ENCODE measurements around the gene PDE4B.

- TF ChIP-seq REST (IDR thresholded peaks at IDR 0.05; ENCODE audit: borderline replicate concordance), result no peak
- TF ChIP-seq POLR2AphosphoS5 (IDR thresholded peaks at IDR 0.05), result no peak
- TF ChIP-seq EZH2 (IDR thresholded peaks at IDR 0.05; ENCODE audit: borderline replicate concordance, insufficient read depth, low read length, poor library complexity, severe bottlenecking), result no peak
- no peak for TF ChIP-seq CTCF (IDR thresholded peaks at IDR 0.05; ENCODE audit: poor library complexity, severe bottlenecking)
- TF ChIP-seq RAD21 (conservative IDR thresholded peaks at IDR 0.05), result no peak
- TF ChIP-seq EP300 (conservative IDR thresholded peaks at IDR 0.05; ENCODE audit: poor library complexity, severe bottlenecking), result no peak
Measured at GRCh38 chr1:65997693-65998092, 205.0 kb downstream of the PDE4B start.

Measured in neural cell (in vitro differentiated cells).